HG03571 (cell line): Measurements from ENCODE around the gene KCNQ5.
"Not testable (repeated sequence)": the region's sequence is repeated elsewhere in the genome, so short reads cannot be mapped to it uniquely, and the experiment has no call there.

Experiments
- ATAC-seq: cut with Tn5 transposase; IDR thresholded peaks from one replicate; pipeline ENCODE4 v1.9.1; 2021; ENCODE audit not compliant: unreplicated experiment

KCNQ5 gene

DNA sequence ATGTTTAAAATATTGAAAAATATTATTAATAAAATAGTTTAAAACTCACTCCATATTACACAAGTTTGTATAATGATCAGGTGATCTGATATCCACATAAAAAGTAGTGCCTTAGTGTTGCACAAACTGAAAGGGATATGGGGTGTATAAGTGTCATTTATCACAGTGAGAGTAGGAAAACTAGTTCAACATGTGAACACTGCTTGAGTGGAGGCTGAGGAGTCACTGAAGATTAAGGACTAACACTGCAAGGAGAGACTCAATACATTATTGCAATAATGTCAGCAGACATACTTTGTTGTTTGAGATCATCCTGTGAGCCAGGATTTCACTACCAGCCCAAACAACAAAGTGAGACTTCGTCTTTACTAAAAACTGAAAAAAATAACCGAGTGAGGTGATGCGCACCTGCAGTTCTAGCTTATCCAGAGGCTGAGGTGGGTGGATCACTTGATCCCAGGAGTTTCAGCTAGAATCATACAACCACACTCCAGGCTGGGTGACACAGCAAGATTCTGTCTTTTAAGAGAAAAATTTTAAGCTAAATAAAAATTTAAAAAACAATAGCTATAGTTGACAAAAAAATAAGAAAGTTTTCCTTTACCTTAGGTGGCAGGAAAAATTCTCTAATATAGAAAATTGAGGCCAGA, 605.9 kb downstream of the KCNQ5 start:
- ATAC-seq: no peak

- ATAC-seq: no peak
Measured at GRCh38 chr6:73231986-73232391, 610.1 kb downstream of the KCNQ5 start.

DNA sequence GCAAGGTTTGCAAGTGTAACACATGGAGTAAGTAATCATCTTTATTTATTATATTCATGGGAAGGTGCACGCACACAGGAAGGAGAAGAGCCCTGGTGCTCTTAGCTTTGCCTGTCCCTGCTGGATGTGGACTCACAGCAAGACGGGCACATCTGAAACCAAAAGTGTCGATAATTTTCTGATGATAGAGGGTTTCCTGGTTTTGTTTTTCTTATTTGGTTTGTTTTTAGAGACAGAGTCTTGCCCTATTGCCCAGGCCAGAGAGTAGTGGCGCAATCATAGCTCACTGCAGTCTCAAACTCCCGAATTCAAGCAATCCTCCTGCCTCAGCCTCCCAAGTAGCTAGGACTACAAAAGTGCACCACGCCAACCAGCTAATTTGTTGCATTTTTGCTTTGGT, 611.2 kb downstream of the KCNQ5 start:
- ATAC-seq: no peak

DNA sequence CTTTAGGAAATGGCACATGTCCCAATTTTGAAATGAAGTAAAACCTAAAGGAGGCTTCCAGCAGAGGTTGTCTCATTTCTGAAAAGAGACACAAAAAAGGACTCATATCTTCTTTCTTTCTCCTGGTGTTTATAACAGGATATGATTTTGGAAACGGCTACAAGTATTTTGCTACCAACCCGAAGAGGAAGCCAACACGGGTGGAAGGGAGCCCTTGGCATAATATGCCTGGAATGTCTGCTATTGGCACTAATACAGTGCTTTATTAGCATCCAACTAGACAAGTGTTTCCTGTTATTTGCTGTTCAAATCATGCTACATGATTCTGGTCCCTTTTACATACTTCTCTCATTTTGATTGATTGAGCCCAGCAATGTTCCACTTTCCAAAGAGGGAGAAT, 612.1 kb downstream of the KCNQ5 start:
- not testable (repeated sequence) for ATAC-seq

DNA sequence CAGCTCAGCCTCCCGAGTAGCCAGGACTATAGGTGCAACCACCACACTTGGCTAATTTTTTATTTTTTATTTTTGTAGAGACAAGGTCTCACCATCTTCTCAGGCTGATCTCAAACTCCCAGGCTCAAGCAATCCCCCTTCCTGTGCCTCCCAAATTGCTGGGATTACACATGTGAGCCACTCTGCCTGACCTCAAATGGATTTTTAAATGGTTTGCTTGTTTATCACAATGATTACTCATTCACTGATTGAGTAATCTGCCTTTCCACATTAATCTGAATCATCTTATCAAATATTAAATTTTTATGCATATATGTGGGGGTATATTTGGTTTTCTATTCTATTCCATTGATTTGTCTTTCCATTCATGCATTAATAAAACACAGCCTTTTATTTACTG, 612.9 kb downstream of the KCNQ5 start:
- ATAC-seq: no peak

DNA sequence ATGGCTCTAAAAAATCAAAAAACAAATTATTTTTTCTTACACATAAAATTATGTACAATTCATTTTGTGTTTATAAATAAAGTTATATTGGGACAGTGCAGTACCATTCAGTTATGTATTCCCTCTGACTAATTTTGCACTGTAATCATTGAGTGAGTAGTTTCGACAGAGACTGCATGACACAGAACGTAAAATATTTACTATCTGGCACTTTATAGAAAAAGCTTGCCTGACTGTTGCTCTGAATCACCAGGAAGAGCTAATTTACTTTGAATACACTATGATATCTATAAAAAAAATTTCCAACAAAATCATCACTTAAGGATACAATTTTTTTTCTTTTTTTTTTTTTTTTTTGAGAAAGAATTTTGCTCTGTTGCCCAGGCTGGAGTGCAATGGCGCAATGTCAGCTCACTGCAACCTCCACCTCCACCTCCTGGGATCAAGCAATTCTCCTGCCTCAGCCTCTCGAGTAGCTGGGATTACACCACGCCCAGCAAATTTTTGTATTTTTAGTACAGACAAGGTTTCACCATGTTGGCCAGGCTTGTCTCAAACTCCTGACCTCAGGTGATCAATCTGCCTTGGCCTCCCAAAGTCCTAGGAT, 614.4 kb downstream of the KCNQ5 start:
- ATAC-seq: no peak

DNA sequence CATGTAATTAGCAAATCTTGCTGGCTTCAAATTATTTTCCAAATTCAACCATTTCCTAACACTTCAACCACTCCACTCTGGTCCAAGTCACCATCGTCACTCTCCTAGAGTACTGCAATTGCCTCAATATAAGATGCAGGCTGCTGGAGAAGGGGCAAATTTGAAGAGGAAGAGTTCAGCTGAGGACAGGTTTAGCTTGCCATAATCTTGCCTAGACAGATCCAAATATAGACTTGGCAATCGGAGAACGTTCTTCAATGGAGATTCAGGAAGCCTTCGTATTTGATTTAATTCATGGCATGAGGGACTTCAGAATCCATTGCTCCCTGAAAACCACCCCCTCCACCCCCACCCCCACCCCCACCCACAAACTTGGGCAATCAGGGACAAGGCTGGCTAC, 618.9 kb downstream of the KCNQ5 start:
- ATAC-seq: no peak

DNA sequence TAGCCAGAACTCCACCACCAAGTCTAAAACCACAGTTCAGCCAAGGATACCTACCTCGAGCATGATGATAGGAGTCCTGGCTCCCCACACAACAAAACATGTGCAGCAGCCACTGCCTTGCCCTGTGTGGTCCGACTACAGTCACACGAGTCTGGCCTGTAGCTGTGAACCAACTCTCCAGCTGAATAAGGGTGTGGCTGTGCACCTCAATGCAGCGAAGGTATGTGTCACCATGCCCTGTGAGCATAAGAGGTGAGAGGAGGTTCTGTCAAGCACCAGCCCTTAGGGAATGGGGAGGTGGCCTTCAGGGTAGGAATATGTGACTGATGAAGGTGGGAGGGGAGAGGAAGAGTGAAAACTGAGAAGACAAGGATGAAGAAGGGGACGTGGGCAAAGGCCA, 620.1 kb downstream of the KCNQ5 start:
- ATAC-seq: no peak
